Medulla oblongata (tissue), 1 donor: ENCODE results near the gene COA1.
A peak's percentile ranks its signal among the peaks of the same experiment; 100 is the strongest.
"Not testable (repeated sequence)": the region's sequence is repeated elsewhere in the genome, so short reads cannot be mapped to it uniquely, and the experiment has no call there.

Source experiments
- DNase-seq: peaks from one replicate; pipeline ENCODE4 v3.0.0-alpha.2; 2015; ENCODE audit errors: extremely low spot score

Gene COA1

GRCh38 chr7:43629857-43630256 lies 99.5 kb downstream of the COA1 start:
- DNase-seq, result no peak

GRCh38 chr7:43628431-43628830 lies 100.9 kb downstream of the COA1 start:
- no peak for DNase-seq

- DNase-seq, result not testable (repeated sequence)
These were observed 101.5 kb downstream of the COA1 start for GRCh38 chr7:43627798-43628197.

- DNase-seq, result no peak
These were observed 102.6 kb downstream of the COA1 start for GRCh38 chr7:43626695-43627094.

GRCh38 chr7:43625980-43626379 lies 103.3 kb downstream of the COA1 start:
- DNase-seq, result no peak

GRCh38 chr7:43625453-43625852 lies 103.9 kb downstream of the COA1 start:
- no peak for DNase-seq

- no peak for DNase-seq
These were observed 105.2 kb downstream of the COA1 start for GRCh38 chr7:43624156-43624555.

GRCh38 chr7:43621729-43622448 lies 107.4 kb downstream of the COA1 start:
- no peak for DNase-seq

- no peak for DNase-seq
These were observed 109.9 kb downstream of the COA1 start for GRCh38 chr7:43619213-43620012.

- no peak for DNase-seq
These were observed 111.2 kb downstream of the COA1 start for GRCh38 chr7:43618073-43618472.

- DNase-seq, result no peak
These were observed 112.3 kb downstream of the COA1 start for GRCh38 chr7:43616977-43617376.

- DNase-seq, result no peak
These were observed 113.7 kb downstream of the COA1 start for GRCh38 chr7:43615558-43616145.

GRCh38 chr7:43612599-43613589 lies 116.4 kb downstream of the COA1 start:
- DNase-seq, result peak; percentile 25

- DNase-seq, result no peak
These were observed 117.2 kb downstream of the COA1 start for GRCh38 chr7:43612128-43612527.

- DNase-seq, result no peak
These were observed 120.2 kb downstream of the COA1 start for GRCh38 chr7:43609097-43609496.

- DNase-seq, result no peak
These were observed 125.1 kb downstream of the COA1 start for GRCh38 chr7:43604251-43604650.

- no peak for DNase-seq
These were observed 127.1 kb downstream of the COA1 start for GRCh38 chr7:43602256-43602655.

GRCh38 chr7:43600056-43600455 lies 129.3 kb downstream of the COA1 start:
- DNase-seq, result no peak

- not testable (repeated sequence) for DNase-seq
These were observed 132.9 kb downstream of the COA1 start for GRCh38 chr7:43596426-43596825.

GRCh38 chr7:43594020-43594419 lies 135.3 kb downstream of the COA1 start:
- no peak for DNase-seq

GRCh38 chr7:43593010-43593409 lies 136.3 kb downstream of the COA1 start:
- DNase-seq, result no peak

GRCh38 chr7:43592326-43592725 lies 137.0 kb downstream of the COA1 start:
- DNase-seq, result no peak
